Measurements from ENCODE around the gene NOTCH2.

The NOTCH2 gene

DNA sequence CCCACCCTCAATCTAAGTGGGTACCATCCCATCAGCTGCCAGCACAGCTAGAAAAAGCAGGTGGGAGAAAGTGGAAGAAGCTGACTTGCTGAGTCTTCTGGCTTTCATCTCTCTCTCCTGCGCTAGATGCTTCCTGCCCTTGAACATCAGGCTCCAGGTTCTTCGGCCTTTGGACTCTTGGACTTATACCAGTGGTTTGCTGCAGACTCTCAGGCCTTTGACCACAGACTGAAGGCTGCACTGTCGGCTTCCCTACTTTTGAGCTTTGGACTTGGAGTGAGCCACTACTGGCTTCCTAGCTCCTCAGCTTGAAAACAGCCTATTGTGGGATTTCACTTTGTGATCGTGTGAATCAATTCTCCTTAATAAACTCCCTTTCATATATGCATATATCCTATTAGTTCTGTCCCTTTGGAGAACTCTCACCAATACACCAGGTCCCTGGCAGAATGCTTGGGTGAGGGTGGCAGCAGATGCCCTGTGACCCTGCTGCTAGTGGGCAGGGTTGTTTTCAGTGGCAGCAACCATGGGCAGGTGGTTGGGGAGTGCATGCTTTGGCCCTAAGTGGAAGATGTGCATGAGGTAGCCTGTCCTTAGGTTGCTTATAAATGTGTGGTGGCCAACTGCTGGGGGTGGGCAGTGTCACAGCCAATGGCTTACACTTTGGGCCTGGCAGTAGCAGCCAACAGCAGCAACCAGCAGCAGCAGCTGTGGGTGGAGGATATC, 162.4 kb downstream of the NOTCH2 start:
- DNase-seq (ENCODE audit: low read depth), result no peak

DNA sequence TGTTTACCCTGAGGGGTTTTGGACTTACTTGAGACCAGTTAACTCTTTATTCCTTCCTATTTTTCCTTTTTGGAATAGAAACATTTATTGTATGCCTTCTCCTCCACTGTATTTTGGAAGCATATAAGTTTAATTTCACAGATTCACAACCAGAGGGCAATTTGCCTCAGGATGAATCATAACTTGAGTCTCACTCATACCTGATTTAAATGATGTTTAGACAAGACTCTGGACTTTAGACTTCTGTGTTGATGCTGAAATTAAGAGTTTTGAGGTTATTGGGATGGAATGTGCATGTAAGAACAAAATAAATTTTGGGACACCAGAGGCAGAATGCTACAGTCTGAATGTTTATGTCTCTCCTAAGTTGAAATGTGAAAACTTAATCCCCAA, 166.0 kb downstream of the NOTCH2 start:
- DNase-seq (ENCODE audit: low read depth), result no peak

GRCh38 chr1:119902775-119903442, 166.6 kb downstream of the NOTCH2 start:
- no peak for DNase-seq (ENCODE audit: low read depth)

DNA sequence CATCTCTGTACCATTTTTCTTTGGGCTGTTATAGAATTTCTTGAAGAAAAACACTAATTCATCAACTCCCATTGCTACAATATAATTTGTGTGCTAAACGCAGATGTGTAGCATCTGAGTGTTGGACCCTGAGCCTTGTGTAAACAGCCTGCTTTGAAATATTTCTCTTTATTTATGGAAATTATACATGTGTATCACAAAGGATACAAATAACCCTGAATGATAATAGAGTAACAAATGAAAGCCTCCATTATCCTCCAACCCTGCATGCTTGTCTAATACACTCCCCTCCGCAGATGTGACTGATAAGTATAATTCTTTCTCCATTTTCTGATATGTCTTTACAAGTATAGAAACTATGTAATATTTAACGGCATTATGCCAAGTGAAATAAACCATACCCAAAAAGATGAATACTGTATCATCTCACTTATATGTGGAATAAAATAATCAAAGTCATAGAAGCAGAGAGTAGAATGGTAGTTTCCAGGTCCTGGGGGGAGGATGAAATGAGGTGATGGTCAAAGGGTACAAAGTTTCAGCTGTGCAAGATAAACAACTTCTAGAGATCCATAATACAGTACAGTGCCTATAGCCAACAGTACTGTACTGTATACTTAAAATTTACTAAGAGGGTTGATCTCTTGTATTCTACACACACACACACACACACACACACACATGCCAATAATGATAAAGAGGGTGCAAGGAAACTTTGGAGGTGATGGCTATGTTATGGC, 170.3 kb downstream of the NOTCH2 start:
- DNase-seq (ENCODE audit: low read depth), result no peak

DNA sequence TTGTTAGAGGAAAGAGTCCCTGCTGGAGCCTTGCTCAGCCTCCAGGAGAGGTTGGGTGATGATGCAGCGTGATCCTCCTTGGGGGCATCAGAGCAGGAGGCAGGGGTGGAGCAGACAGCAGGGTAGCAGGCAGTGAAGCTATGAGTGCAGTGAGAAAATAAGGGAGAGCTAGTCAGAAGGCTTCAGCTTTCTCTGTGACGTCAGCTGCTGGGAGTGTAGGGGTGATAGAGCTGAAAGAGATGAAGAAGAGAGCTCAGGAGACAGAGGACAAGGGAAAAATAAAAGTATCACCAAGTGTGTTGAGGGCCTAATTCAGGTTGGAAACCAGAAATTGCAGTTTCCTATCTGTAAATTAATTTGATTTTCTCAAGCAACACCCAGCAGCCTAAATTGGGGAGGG, 170.9 kb downstream of the NOTCH2 start:
- DNase-seq (ENCODE audit: low read depth), result no peak

DNA sequence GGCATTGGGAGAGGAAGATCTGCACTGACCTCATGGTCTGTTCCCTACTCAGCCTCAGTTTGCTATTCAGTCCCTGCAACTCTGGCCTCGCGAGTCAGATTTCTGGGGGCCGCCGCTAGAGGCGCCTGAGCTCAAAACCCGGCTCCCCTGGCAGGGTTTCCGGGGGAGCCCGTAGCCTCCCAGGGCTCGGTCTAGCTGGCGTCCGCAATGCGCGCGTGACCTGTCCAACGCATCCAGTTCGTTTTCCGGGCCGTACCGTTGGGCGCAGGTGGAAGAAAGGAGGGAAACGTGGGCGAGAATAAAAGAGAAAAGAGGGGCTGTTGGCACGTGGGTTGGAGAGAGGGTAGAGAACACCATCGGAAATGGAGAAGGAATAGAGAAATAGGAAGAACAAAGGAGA, 173.2 kb downstream of the NOTCH2 start, which contains the start of gene ADAM30:
Gene ADAM30, minus strand, starts transcription at position 213 of the 400 bp plus-strand sequence. Its CDS starts 179 bp downstream, at position 34.
- no peak for DNase-seq (ENCODE audit: low read depth)

DNA sequence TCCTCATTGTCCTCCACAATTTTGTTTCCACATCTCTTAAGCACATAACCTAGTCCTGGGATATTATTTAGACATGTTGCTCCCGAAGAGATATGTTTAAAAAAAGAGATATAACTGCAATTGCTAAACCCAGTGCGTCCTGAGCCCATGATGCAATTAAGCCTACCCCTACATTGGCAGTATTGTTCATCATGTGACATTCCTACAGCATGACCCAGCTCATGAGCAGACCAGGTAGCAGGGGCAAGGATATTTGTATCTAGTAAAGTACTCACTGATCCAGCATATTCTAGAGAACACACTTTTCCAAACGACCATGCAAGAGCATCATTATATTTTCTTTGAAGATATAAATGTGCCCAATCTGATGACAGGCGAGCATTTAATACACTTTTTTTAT, 174.4 kb downstream of the NOTCH2 start:
- DNase-seq (ENCODE audit: low read depth), result no peak

DNA sequence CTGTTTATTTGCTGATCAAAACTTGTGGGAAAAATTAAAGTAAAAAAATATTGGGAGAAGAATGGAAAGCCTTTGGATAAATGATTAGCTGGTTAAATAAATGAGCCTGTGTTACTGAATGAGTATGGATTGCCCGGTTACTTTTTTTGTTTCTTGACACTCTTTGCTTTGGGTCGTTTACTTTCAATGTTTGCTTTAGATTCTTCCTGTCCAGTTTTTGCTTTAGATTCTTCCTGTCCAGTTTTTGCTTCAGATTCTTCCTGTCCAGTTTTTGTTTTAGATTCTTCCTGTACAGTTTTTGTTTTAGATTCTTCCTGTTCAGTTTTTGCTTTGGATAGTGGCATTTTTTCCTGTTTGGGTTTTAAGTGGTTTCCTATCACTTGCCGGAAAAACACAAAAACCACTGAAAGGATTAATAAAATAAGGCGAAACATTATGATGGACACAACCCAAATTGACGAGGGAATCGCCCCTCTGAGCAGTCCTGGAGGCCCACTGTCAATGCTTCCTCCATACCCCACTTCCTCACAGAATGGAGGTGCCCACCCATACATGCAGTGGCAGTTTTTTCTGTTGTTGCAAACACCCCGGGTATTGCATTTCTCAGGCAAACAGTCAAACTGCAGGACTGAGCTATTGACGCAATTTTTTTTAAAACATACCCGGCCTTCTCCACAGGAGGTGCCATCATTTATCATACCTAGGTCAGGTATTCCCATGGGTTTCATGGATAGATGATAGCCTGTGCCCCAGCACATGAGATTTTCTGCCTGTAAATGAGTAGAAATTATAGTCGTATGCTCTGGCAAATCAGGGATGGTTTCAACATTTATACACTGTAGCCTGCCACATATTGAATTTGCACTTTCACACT, 175.4 kb downstream of the NOTCH2 start:
- DNase-seq (ENCODE audit: low read depth), result no peak

DNA sequence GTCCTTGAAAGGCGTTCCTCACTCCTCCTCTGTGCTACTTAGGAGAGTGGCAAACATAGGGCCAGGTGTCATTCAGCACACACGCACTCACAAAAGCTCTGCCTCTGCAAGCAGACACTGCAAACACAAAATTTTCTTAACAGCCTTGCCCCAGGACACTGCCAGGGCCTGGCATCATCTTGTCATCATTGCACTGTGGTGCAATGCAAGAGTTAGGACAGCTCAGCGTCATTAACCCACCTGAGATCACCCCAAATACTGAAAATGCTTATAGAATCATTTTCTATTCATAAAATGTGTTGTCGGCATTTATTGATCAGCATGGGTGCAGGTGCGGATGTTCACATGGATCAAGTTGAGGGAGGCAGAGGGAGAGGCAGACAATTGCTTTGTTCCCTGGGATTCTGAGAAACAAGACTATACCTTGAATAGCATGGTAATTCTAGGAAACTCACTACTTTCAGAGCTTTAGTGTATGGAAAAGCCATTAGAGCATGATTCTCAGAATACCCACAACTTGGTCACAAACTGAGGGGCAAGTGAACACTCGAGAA, 176.1 kb downstream of the NOTCH2 start:
- no peak for DNase-seq (ENCODE audit: low read depth)

GRCh38 chr1:119891386-119891785, 178.1 kb downstream of the NOTCH2 start:
- no peak for DNase-seq (ENCODE audit: low read depth)

- no peak for DNase-seq (ENCODE audit: low read depth)
Measured at GRCh38 chr1:119888476-119888875, 181.0 kb downstream of the NOTCH2 start.

DNA sequence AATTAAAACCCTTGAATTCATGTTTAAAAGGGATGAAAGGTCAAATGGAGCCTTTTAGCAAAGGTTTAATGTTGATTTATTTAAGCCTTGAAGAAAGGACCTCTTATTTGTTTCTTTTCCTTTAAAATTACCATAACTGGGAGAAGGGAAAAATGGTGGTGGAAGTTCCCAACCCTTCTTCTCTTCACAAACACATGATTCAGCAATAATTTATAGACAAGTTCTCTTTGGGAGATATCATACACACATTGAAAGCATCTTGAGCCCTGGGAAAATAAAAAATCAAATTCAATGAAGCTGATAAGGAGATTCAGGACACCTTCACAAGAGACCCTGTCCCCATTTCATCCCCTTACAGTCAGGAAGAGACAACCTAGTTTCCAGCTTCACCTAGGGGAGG, 182.0 kb downstream of the NOTCH2 start:
- DNase-seq (ENCODE audit: low read depth), result no peak

DNA sequence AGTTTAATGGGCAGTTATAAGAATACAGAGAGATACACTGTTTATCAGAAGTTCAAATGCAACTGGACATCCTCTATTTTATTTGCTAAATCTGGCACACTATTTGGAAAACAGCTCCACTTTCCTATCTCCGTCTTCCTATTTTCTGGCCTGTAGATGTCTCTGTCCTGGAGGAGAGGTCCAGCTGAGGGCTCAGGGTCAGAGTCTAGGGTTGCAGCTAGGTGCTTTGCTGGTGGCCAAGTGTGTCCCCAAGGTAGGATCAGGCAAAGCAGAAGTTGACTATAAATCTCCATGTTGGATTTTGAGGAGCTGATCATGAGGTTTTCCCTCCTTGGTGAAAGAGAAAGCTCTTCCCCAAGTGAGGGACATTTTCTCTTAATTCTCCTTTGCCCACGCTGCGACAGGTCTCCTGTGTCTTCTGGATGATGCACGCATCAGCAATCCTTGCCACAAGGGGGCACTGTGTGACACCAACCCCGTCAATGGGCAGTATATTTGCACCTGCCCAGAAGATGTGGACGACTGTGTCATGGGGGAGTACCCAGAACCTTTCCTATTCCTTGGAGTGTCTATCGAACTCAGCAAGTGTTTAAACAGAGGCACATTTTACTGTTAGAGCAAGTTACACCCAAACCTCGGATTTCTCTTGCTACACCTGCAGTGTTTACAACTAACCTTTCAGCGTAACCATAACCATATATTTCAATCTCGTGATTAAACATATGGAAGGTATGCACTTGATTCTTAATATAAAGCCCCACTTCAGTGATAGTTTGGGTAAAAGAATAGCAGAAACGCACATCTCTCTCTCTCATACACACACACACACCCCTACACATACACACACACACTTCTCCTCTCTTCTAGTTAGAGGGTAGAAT, 183.3 kb downstream of the NOTCH2 start:
- no peak for DNase-seq (ENCODE audit: low read depth)

DNA sequence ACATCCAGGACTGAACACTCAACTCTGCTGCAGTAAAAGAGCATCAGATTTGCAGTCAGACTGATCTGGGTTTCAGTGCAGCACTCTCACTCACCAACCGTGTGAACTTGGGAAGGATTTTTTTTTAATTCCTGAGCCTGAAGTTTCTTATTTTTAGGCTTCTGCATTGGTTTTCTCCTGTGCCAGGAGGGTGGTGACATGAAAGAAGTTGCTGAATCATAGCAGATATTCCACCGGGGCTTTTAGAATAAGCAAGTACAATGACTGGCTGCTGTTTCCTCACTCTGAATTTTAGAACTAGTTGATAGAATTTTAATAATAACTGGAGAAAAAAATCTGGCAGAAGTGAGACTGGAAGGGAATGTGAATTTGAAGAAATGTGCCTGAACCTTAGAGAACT, 184.8 kb downstream of the NOTCH2 start:
- DNase-seq (ENCODE audit: low read depth), result no peak

DNA sequence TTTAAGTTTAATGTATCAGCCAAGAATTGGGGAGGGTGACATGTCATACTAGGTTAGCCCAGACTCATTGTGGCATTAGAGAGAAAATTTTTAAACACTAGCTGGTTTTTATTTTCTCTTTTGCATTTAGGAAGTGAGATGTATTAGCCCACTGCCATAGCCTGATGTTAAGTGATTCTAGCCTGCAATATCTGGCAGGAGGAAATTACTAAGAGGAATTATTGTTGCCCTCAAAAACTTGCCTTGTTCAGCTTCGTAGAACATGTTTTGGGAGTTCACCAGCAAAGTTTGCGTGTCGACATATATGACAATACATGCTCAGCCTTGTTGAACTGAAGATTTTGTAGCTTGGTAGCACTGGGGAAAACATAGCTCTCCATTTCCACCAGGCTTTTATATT, 185.6 kb downstream of the NOTCH2 start:
- no peak for DNase-seq (ENCODE audit: low read depth)

GRCh38 chr1:119882132-119883049, 187.1 kb downstream of the NOTCH2 start:
- no peak for DNase-seq (ENCODE audit: low read depth)

DNA sequence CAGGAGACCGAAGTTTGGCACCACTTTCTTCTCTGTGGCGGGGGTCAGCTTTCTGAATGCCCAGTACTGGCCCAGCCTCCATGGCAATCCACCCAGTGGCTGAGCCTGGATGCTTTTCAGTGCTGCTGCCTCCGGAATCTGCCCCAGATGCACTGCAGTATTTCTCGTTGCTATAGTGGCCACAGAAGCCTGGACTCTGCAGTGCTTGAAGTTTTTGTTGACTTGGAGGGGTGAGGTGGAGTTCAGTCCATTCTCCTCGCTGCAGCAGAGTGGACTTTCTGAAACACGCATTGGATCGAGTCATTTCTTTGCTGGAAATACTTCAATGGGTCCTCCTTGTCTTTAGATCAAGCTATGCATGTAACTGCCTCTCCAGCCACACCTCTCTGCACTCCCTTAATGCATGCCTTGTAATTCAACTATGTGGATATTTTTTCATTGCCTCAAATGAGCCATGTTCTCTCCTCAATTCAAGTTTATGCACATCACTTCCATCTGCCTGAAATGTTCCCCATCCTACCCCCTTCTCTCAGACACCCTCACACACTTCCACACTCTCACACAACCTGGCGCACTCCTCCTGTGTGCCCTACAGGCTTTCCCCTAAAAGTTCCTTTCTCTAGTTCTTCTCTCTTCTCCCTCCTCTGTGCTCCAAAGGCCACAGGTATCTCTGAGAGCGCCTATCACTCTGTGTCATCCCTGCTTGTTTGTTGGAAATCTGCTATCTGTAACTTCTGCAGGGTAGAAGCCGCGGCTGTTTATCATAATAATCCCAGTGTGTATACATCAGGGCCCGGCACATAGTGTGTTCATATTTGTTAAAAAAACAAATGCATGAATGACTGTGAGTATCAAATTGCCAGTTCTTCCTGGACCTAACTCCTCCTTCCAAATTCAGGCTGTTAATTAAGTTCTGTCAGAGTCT, 189.7 kb downstream of the NOTCH2 start:
- no peak for DNase-seq (ENCODE audit: low read depth)

DNA sequence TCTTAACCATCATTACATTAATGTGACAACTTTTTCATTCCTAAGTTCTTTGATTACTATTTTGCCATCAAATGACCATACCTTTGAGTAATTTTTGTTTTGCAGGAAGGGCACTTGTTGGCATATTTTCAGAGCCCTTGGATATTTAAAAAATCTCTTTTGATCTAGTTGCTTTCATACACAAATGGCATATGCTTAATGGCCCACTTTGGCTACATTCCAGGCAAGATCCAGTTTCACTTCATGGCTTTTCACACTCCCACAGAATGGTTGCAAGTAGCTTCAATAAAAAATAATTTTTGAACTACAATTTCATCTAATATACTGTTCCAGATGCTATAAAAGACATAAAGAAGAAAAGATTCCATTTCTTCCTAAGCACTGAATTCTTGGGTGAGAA, 191.3 kb downstream of the NOTCH2 start:
- DNase-seq (ENCODE audit: low read depth), result no peak

DNA sequence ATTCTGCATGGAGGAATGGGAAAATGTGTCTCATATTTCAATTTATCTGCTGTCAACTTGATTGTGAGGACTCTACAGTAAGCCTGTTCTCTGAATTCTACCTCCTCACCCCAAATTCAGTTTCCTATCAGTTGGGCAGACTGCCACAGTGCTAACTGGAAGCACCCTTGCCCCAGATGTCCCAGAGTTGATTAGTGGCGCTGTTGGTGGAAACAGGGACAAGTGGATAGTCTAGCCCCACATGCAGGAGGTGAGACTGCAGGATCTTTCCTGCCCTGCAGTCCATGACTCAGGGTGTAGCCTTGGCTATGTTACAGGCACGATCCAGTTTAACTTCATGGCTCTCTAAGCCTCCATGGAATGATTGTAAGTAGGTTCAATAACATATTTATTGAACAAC, 195.3 kb downstream of the NOTCH2 start:
- no peak for DNase-seq (ENCODE audit: low read depth)
